GM13977 (cell line): ENCODE results near the gene OR52E1.

Experiments
- DNase-seq: peaks from one replicate; pipeline ENCODE4 v3.0.0; 2012; ENCODE audit warnings: low spot score
- CTCF ChIP-seq: IDR thresholded peaks from 2 replicates; pipeline ENCODE4 v1.5.1; 2012; ENCODE audit warnings: mild to moderate bottlenecking, control low read depth; ENCODE audit not compliant: insufficient read depth; ENCODE audit errors: extremely low read depth, missing control alignments
- in situ Hi-C: fragments of 300-500 bp; cut with MboI; formaldehyde crosslinking; loops from one replicate; pipeline ENCODE4 v1.12.0; 2022; ENCODE audit warnings: low sequenced_read_pairs, low pct_unique_long_range_greater_than_20kb, mixed read lengths, inconsistent platforms; ENCODE audit not compliant: unreplicated experiment

OR52E1 gene

GRCh38 chr11:5081405-5081804 is 12.0 kb downstream of the OR52E1 start:
- no peak for TF ChIP-seq CTCF
- no peak for DNase-seq
- in situ Hi-C loops = no loop called here

DNA sequence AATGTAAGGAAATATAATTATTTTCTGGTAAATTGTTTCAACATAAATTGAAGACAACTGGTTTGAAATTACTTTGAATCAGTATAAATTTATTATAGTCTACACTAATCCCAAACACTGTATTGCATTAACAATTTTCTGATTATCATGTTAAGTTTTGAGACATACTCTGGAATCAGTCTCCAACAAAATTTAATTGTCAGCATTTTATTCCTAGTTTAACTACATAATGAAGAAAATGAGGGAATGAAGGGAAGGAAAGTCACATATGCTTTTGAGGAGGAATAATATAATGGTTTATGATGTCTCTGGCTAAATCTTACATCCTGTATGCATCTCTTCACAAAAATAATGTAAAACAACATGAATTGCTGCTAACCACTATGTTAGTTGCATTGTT is 14.2 kb downstream of the OR52E1 start:
- TF ChIP-seq CTCF = no peak
- no peak for DNase-seq
- in situ Hi-C loops = no loop called here

DNA sequence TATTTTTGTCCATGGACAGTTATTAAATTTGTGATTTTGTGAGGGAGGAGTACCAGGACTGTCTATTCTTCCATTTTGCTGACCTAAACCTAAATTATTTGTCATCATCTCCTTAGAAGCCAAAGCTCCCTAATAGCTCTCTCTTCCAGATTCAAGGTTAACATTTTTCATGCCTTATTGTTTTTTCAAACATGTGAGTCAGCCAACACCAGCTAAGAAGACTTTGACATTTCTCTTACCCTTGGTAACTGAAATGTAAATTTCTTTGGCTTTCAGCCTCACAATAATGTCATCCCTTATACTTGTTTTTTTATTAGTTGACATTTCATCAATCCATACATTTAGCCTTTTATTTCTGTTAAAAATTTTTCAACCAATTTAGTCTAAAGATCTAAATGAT is 19.2 kb downstream of the OR52E1 start:
- no peak for TF ChIP-seq CTCF
- in situ Hi-C loops = no loop called here
- DNase-seq = no peak

DNA sequence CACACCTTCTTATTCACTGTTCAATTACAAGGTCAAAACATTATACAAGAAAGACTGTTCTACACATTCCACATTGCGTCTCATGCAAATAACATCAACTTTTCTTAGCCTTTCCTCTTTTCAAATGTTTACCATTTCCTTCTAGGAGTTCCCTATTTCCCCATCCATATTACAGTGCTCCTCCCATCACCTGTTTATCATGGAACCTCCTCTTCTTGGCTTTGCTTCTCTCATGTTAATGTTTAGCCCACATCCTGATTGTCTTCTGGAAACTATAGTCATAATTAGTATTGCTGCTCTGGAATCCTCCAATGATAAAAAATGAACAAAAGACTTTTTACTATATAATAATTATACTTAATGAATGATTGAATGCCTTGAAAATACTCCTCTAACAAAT is 21.3 kb downstream of the OR52E1 start:
- in situ Hi-C loops = no loop called here
- DNase-seq = no peak
- no peak for TF ChIP-seq CTCF

GRCh38 chr11:5092821-5093585 is 23.6 kb downstream of the OR52E1 start:
- no peak for DNase-seq
- in situ Hi-C loops = no loop called here
- no peak for TF ChIP-seq CTCF

DNA sequence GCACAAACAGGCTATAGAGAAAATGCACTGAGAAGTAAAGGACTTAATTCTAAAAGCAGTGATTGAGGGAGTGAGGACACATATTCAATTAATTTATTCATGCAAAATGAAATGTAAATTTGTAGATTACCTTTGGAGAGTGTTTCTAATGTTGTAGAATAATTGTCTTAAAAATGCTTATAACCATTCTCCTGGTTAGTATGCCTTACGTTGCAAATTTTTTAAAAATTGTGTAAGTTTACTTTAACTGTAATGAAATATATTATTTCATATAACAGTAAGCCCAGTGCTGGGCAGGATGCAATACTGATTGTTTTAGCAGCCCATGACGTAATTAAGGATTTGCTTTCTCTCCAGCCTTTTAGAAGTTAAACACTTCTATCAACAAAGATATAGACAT is 26.6 kb downstream of the OR52E1 start:
- DNase-seq = no peak
- no peak for TF ChIP-seq CTCF
- in situ Hi-C loops = no loop called here
